Measurements from ENCODE around the gene TAP2. TPM values are rescaled to one million over a fixed set of nuclear protein-coding genes. Genes with fewer than 3 reads are reported as not detected.

Gene TAP2
- polyA plus RNA-seq, 1 of the 3 experiments (the other 2 are of a cell fraction), result 19.9 TPM

GRCh38 chr6:32853541-32854375 lies 15.2 kb upstream of the TAP2 start, which contains the start of the genes PSMB9 and TAP1 (continued):
- TF ChIP-seq, protein P1, sequence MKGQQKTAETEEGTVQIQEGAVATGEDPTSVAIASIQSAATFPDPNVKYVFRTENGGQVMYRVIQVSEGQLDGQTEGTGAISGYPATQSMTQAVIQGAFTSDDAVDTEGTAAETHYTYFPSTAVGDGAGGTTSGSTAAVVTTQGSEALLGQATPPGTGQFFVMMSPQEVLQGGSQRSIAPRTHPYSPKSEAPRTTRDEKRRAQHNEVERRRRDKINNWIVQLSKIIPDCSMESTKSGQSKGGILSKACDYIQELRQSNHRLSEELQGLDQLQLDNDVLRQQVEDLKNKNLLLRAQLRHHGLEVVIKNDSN (IDR thresholded peaks at IDR 0.05; ENCODE audit: borderline replicate concordance, low read depth), result no peak
- TF ChIP-seq SIN3A (IDR thresholded peaks at IDR 0.05; ENCODE audit: borderline replicate concordance, low read depth, low read length) (peak; percentile 62; the same call in 1 of the 2 replicates), TAF1 (IDR thresholded peaks at IDR 0.05; ENCODE audit: borderline replicate concordance, low read depth, low read length) (peak; percentile 44), MXI1 (IDR thresholded peaks at IDR 0.05; ENCODE audit: low read depth, low read length) (peak; percentile 48; the same call in 1 of the 2 replicates), CTCF (IDR thresholded peaks at IDR 0.05) (peak; percentile 64), POLR2AphosphoS5 (IDR thresholded peaks at IDR 0.05; ENCODE audit: low read depth, low read length) (peak; percentile 9), MAX (IDR thresholded peaks at IDR 0.05; ENCODE audit: low read depth) (peak; percentile 40), RAD21 (IDR thresholded peaks at IDR 0.05; ENCODE audit: low read length) (peak; percentile 46), YY1 (IDR thresholded peaks at IDR 0.05; ENCODE audit: low read depth) (peak; percentile 55; the same call in 1 of the 2 replicates), RXRA (IDR thresholded peaks at IDR 0.05; ENCODE audit: borderline replicate concordance, low read depth) (no peak), EZH2phosphoT487 (IDR thresholded peaks at IDR 0.05; ENCODE audit: borderline replicate concordance, low read depth) (no peak), TEAD4 (IDR thresholded peaks at IDR 0.05; ENCODE audit: borderline replicate concordance, insufficient read depth) (no peak), JUND (IDR thresholded peaks at IDR 0.05) (no peak), RFX5 (IDR thresholded peaks at IDR 0.05; ENCODE audit: low read length) (peak; percentile 99), NFIC (IDR thresholded peaks at IDR 0.05; ENCODE audit: borderline replicate concordance) (no peak), GATA2 (CRISPR knock-in tag; IDR thresholded peaks at IDR 0.05) (no peak)
- TF ChIP-seq, protein P2, sequence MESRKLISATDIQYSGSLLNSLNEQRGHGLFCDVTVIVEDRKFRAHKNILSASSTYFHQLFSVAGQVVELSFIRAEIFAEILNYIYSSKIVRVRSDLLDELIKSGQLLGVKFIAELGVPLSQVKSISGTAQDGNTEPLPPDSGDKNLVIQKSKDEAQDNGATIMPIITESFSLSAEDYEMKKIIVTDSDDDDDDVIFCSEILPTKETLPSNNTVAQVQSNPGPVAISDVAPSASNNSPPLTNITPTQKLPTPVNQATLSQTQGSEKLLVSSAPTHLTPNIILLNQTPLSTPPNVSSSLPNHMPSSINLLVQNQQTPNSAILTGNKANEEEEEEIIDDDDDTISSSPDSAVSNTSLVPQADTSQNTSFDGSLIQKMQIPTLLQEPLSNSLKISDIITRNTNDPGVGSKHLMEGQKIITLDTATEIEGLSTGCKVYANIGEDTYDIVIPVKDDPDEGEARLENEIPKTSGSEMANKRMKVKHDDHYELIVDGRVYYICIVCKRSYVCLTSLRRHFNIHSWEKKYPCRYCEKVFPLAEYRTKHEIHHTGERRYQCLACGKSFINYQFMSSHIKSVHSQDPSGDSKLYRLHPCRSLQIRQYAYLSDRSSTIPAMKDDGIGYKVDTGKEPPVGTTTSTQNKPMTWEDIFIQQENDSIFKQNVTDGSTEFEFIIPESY (IDR thresholded peaks at IDR 0.05; ENCODE audit: borderline replicate concordance, low read depth), result no peak
- TF ChIP-seq, protein P3, sequence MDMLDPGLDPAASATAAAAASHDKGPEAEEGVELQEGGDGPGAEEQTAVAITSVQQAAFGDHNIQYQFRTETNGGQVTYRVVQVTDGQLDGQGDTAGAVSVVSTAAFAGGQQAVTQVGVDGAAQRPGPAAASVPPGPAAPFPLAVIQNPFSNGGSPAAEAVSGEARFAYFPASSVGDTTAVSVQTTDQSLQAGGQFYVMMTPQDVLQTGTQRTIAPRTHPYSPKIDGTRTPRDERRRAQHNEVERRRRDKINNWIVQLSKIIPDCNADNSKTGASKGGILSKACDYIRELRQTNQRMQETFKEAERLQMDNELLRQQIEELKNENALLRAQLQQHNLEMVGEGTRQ (IDR thresholded peaks at IDR 0.05; ENCODE audit: borderline replicate concordance, low read depth, low read length), result no peak
